Panc1 (cell line): ENCODE data around the gene CCNQ. TPM values are rescaled to one million over a fixed set of nuclear protein-coding genes. Genes with fewer than 3 reads are reported as not detected.

Experiments
- ATAC-seq: fragments of 200-7000 bp; cut with Tn5 transposase; 2 replicates; pipeline ENCODE4 v1.9.1; 2020; ENCODE audit warnings: mild to moderate bottlenecking, moderate library complexity
- BruUV-seq: library from RNA; stranded (reverse); fragments of 400-500 nt; replicated peaks from 2 replicates; lab custom pipeline; 2021; lab: Mats Ljungman, UMichigan
- CTCF ChIA-PET: fragments of 300-600 bp; sonication (Branson Sonifier 250); formaldehyde crosslinking; loops from one replicate; lab custom pipeline; 2022; ENCODE audit warnings: antibody characterized with exemption; lab: Charles Lee
- POLR2A ChIA-PET: fragments of 300-600 bp; sonication (Branson Sonifier 250); formaldehyde crosslinking; loops from one replicate; lab custom pipeline; 2022; ENCODE audit warnings: antibody characterized with exemption; lab: Charles Lee
- DNase-seq: peaks from one replicate; pipeline ENCODE4 v3.0.0-alpha.2; 2010; ENCODE audit warnings: low read depth, low spot score
- H3K27ac ChIP-seq: 2 replicates; pipeline ENCODE4 v1.5.1; 2011; ENCODE audit warnings: mild to moderate bottlenecking, low read length, inconsistent platforms
- H3K27me3 ChIP-seq: fragments of 200-500 bp; sonication (Bioruptor generic); 2 replicates; pipeline ENCODE4 v1.6.0; 2014; ENCODE audit warnings: low read length, inconsistent platforms; ENCODE audit not compliant: control insufficient read depth, insufficient read depth
- H3K36me3 ChIP-seq: fragments of 200-500 bp; sonication (Bioruptor generic); 2 replicates; pipeline ENCODE4 v1.5.1; 2014; ENCODE audit warnings: inconsistent platforms, mild to moderate bottlenecking, low read length, moderate library complexity; ENCODE audit not compliant: control insufficient read depth, insufficient read depth
- H3K4me1 ChIP-seq: 2 replicates; pipeline ENCODE4 v1.5.1; 2011; ENCODE audit warnings: inconsistent platforms, mild to moderate bottlenecking, low read length, moderate library complexity; ENCODE audit not compliant: control insufficient read depth, insufficient read depth
- H3K4me3 ChIP-seq, 2 experiments: 2 replicates each; pipeline ENCODE4 v1.5.1; 2011 to 2012; ENCODE audit warnings: low read depth in 2 of 2, low read length in 2 of 2, mild to moderate bottlenecking in 2 of 2, inconsistent platforms in 1 of 2, moderate library complexity in 1 of 2
- H3K9me3 ChIP-seq: fragments of 200-500 bp; sonication (Bioruptor generic); 2 replicates; pipeline ENCODE4 v1.5.1; 2014; ENCODE audit warnings: low read depth, mild to moderate bottlenecking, inconsistent platforms, low read length, moderate library complexity; ENCODE audit not compliant: control insufficient read depth, insufficient read depth
- POLR2AphosphoS5 ChIP-seq: IDR thresholded peaks from 2 replicates; pipeline ENCODE4 v1.6.1; 2012; ENCODE audit warnings: mild to moderate bottlenecking, low read depth, low read length, moderate library complexity
- SIN3A ChIP-seq: IDR thresholded peaks from 2 replicates; pipeline ENCODE4 v1.6.1; 2012; ENCODE audit warnings: low read depth, mild to moderate bottlenecking, low read length, moderate library complexity, borderline replicate concordance; ENCODE audit not compliant: insufficient read depth
- TCF7L2 ChIP-seq: IDR thresholded peaks from 2 replicates; pipeline ENCODE4 v1.6.1; 2011; ENCODE audit warnings: mild to moderate bottlenecking, low read depth, low read length, inconsistent platforms
- in situ Hi-C: cut with HindIII; loops from 2 replicates; pipeline ENCODE4 v1.10.0; 2016; ENCODE audit warnings: low sequenced_read_pairs, low pct_unique_long_range_greater_than_20kb
- intact Hi-C: fragments of 100-400 bp; cut with micrococcal nuclease; formaldehyde crosslinking; loops from one replicate; pipeline ENCODE4 v1.10.0; 2022; ENCODE audit not compliant: unreplicated experiment
- total RNA-seq: library from RNA; stranded (reverse); gene quantifications from one replicate; pipeline ENCODE4 v1.2.1, GENCODE V29; 2021; ENCODE audit not compliant: unreplicated experiment
- TF ChIP-seq, protein P1 (sequence below): fragments of 450-650 bp; IDR thresholded peaks from 2 replicates; pipeline ENCODE4 v1.5.1; 2017; ENCODE audit warnings: mild to moderate bottlenecking
- TF ChIP-seq, protein P2 (sequence below), 2 experiments: IDR thresholded peaks; 2 replicates each; pipeline ENCODE4 v1.6.1; 2011 to 2012; ENCODE audit warnings: low read depth in 2 of 2, control low read depth in 1 of 2, low read length in 1 of 2, mild to moderate bottlenecking in 1 of 2, moderate library complexity in 1 of 2; ENCODE audit not compliant: insufficient read depth in 1 of 2

Gene CCNQ
- total RNA-seq, 1 experiment from 2014 or later, result 42.1 TPM

DNA sequence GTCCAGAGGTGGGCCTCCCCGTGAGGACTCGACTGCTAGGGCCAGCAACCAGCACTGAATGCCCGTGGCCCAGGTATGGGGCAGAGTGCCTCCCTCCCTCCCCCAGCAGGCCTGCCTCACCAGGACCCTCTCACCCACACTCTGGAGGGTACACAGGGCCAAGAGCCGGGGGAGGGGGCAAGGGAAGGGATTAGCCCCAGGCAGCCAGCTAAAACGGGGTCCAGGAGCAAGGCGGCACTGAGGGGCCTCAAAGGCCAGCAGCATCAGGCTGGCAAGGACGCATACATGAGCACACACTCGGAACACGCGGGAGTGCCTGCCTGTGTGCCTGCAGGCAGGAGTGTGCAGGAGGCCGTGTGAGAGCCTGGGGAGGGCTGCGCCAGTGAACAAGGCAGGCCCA lies 29.7 kb upstream of the CCNQ start:
- Histone ChIP-seq H3K27me3 (no peaks in the 10 kb centered on the region), H3K27ac (no peak overlapping the region), H3K4me1 (no peaks in the 10 kb centered on the region), H3K9me3 (no peaks in the 10 kb centered on the region), H3K36me3 (no peaks in the 10 kb centered on the region), H3K4me3 (no peak overlapping the region)
- CTCF ChIA-PET, result no interaction called here
- no peak for DNase-seq
- intact Hi-C loops, result no loop called here
- POLR2A ChIA-PET, result interaction anchor here (0.6 kb wide), 1 partner anchor 31 kb away, joined by 3 read pairs; no protein-coding TSS in a partner anchor
- in situ Hi-C loops, result no loop called here
- TF ChIP-seq, protein P1, sequence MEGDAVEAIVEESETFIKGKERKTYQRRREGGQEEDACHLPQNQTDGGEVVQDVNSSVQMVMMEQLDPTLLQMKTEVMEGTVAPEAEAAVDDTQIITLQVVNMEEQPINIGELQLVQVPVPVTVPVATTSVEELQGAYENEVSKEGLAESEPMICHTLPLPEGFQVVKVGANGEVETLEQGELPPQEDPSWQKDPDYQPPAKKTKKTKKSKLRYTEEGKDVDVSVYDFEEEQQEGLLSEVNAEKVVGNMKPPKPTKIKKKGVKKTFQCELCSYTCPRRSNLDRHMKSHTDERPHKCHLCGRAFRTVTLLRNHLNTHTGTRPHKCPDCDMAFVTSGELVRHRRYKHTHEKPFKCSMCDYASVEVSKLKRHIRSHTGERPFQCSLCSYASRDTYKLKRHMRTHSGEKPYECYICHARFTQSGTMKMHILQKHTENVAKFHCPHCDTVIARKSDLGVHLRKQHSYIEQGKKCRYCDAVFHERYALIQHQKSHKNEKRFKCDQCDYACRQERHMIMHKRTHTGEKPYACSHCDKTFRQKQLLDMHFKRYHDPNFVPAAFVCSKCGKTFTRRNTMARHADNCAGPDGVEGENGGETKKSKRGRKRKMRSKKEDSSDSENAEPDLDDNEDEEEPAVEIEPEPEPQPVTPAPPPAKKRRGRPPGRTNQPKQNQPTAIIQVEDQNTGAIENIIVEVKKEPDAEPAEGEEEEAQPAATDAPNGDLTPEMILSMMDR, result no peak
- TF ChIP-seq SIN3A (no peak), POLR2AphosphoS5 (no peak), TCF7L2 (no peak)
- TF ChIP-seq, protein P2, sequence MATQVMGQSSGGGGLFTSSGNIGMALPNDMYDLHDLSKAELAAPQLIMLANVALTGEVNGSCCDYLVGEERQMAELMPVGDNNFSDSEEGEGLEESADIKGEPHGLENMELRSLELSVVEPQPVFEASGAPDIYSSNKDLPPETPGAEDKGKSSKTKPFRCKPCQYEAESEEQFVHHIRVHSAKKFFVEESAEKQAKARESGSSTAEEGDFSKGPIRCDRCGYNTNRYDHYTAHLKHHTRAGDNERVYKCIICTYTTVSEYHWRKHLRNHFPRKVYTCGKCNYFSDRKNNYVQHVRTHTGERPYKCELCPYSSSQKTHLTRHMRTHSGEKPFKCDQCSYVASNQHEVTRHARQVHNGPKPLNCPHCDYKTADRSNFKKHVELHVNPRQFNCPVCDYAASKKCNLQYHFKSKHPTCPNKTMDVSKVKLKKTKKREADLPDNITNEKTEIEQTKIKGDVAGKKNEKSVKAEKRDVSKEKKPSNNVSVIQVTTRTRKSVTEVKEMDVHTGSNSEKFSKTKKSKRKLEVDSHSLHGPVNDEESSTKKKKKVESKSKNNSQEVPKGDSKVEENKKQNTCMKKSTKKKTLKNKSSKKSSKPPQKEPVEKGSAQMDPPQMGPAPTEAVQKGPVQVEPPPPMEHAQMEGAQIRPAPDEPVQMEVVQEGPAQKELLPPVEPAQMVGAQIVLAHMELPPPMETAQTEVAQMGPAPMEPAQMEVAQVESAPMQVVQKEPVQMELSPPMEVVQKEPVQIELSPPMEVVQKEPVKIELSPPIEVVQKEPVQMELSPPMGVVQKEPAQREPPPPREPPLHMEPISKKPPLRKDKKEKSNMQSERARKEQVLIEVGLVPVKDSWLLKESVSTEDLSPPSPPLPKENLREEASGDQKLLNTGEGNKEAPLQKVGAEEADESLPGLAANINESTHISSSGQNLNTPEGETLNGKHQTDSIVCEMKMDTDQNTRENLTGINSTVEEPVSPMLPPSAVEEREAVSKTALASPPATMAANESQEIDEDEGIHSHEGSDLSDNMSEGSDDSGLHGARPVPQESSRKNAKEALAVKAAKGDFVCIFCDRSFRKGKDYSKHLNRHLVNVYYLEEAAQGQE (IDR thresholded peaks at IDR 0.05; ENCODE audit: insufficient read depth in 1 of 2, low read depth in 2 of 2, low read length in 1 of 2), result no peak
- ATAC-seq, result no peak
- no TSS peak for BruUV-seq

DNA sequence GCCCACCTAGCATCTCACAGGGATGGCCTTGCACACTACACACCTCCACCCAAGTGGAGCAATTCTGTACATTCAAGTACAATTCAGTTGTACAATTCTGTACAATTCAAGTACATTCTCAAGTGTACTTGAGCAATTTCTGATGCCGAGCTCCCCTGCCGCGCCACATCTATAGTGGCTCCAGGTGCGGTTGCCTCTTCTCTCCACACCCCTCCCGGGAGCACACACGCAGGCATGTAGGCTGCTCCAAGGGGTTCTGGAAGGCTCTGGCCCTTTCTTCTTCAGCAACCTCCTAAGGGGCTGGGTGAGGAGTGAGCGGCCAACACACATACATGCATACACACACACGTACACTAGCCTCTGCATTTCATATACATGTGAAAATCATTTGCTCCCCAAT lies 29.2 kb upstream of the CCNQ start:
- Histone ChIP-seq H3K27me3 (no peaks in the 10 kb centered on the region), H3K36me3 (no peaks in the 10 kb centered on the region), H3K27ac (no peak overlapping the region), H3K4me3 (no peak overlapping the region), H3K9me3 (no peaks in the 10 kb centered on the region), H3K4me1 (no peaks in the 10 kb centered on the region)
- DNase-seq (no peak), ATAC-seq (no peak)
- POLR2A ChIA-PET, result no interaction called here
- no TSS peak for BruUV-seq
- CTCF ChIA-PET, result no interaction called here
- intact Hi-C loops (no loop called here), in situ Hi-C loops (no loop called here)
- no peak for TF ChIP-seq SIN3A

DNA sequence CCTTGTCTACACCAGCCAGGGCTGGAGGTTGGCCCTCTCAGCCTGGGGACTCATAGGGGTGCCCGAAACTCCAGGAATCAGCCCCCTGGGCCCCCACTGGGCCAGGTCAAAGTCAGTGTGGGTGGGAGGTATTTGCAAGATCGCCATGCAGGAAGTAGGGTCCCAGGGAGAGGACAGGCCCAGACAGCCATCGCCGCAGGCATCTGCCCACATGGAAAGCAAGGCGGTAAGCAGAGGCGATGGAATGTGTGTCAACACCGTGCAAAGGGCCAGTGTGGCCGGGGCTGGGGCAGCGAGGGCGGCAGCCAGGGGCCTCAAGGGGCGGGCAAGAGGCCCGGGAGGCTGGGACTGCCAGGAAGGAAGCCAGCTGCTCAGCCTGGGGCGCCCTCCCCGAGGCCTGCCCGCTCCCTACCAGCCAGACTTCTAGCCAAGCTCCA lies 28.8 kb upstream of the CCNQ start:
- in situ Hi-C loops, result no loop called here
- TF ChIP-seq SIN3A, result no peak
- TF ChIP-seq, protein P2 (IDR thresholded peaks at IDR 0.05; ENCODE audit: insufficient read depth in 1 of 2, low read depth in 2 of 2, low read length in 1 of 2), result no peak
- TF ChIP-seq POLR2AphosphoS5, result no peak
- no peak for TF ChIP-seq TCF7L2
- TF ChIP-seq, protein P1, result no peak
- Histone ChIP-seq H3K27me3 (no peaks in the 10 kb centered on the region), H3K9me3 (no peaks in the 10 kb centered on the region), H3K4me3 (no peak overlapping the region), H3K4me1 (no peaks in the 10 kb centered on the region), H3K36me3 (no peaks in the 10 kb centered on the region), H3K27ac (no peak overlapping the region)
- no peak for DNase-seq
- POLR2A ChIA-PET, result no interaction called here
- intact Hi-C loops, result no loop called here
- no TSS peak for BruUV-seq
- CTCF ChIA-PET, result no interaction called here
- no peak for ATAC-seq
